ENCODE measurements around the gene PHETA2. TPM values are rescaled to one million over a fixed set of nuclear protein-coding genes. Genes with fewer than 3 reads are reported as not detected.

Gene PHETA2
- total and polyA plus RNA-seq, 2 of the 13 experiments (the other 11 are each of a cell fraction or from before 2014, with no cell fraction given), result 0.07 TPM; not detected in 1

- peak; percentile 96 for TF ChIP-seq ZNF607 (CRISPR knock-in tag; IDR thresholded peaks at IDR 0.05; ENCODE audit: borderline replicate concordance)
- peak; percentile 92 for TF ChIP-seq ZNF770 (CRISPR knock-in tag; IDR thresholded peaks at IDR 0.05)
- TF ChIP-seq MEIS2 (CRISPR knock-in tag; IDR thresholded peaks at IDR 0.05), result 0 out of 2 replicates have a peak, but pooled peaks have one; percentile 47
- TF ChIP-seq KLF15 (CRISPR knock-in tag; IDR thresholded peaks at IDR 0.05; ENCODE audit: borderline replicate concordance), result peak; percentile 87
- 0 out of 2 replicates have a peak, but pooled peaks have one; percentile 29 for TF ChIP-seq ATF2 (CRISPR knock-in tag; IDR thresholded peaks at IDR 0.05)
- peak; percentile 97 for TF ChIP-seq ARID2 (CRISPR knock-in tag; IDR thresholded peaks at IDR 0.05; ENCODE audit: borderline replicate concordance)
- TF ChIP-seq DPF2 (CRISPR knock-in tag; IDR thresholded peaks at IDR 0.05; ENCODE audit: borderline replicate concordance, low read depth), result no peak
- TF ChIP-seq SCMH1 (CRISPR knock-in tag; IDR thresholded peaks at IDR 0.05; ENCODE audit: borderline replicate concordance), result no peak
- TF ChIP-seq HOXA7 (CRISPR knock-in tag; IDR thresholded peaks at IDR 0.05), result 0 out of 2 replicates have a peak, but pooled peaks have one; percentile 73
- TF ChIP-seq ZNF136 (CRISPR knock-in tag; IDR thresholded peaks at IDR 0.05; ENCODE audit: low read depth), result 0 out of 2 replicates have a peak, but pooled peaks have one; percentile 83
- peak; percentile 89 for TF ChIP-seq ZNF781 (CRISPR knock-in tag; IDR thresholded peaks at IDR 0.05; ENCODE audit: borderline replicate concordance, not compliant biosample characterization)
- peak; percentile 58; the same call in 1 of the 2 replicates for TF ChIP-seq KLF12 (CRISPR knock-in tag; IDR thresholded peaks at IDR 0.05; ENCODE audit: borderline replicate concordance)
- TF ChIP-seq NR2C2 (CRISPR knock-in tag; IDR thresholded peaks at IDR 0.05; ENCODE audit: borderline replicate concordance), result peak; percentile 66; the same call in 1 of the 2 replicates
- TF ChIP-seq ZMAT3 (CRISPR knock-in tag; conservative IDR thresholded peaks at IDR 0.05), result 0 out of 2 replicates have a peak, but pooled peaks have one; percentile 91
- TF ChIP-seq LCORL (IDR thresholded peaks at IDR 0.05), result no peak
- TF ChIP-seq LCORL (CRISPR knock-in tag; IDR thresholded peaks at IDR 0.05), result 0 out of 2 replicates have a peak, but pooled peaks have one; percentile 60
- TF ChIP-seq ZFP36L1 (CRISPR knock-in tag; IDR thresholded peaks at IDR 0.05), result no peak
- peak; percentile 24; the same call in 1 of the 2 replicates for TF ChIP-seq CENPT (CRISPR knock-in tag; IDR thresholded peaks at IDR 0.05; ENCODE audit: low read depth)
- no peak for TF ChIP-seq ZBTB14 (CRISPR knock-in tag; IDR thresholded peaks at IDR 0.05)
- TF ChIP-seq MYPOP (CRISPR knock-in tag; IDR thresholded peaks at IDR 0.05), result peak; percentile 74
- peak; percentile 31 for TF ChIP-seq JARID2 (CRISPR knock-in tag; IDR thresholded peaks at IDR 0.05; ENCODE audit: insufficient replicate concordance)
Measured at GRCh38 chr22:42070517-42071422, 3.3 kb upstream of the PHETA2 start, which contains the start of gene NAGA (continued).
